MM.1S (cell line): ENCODE results near the gene NQO1.

Experiments used
- DNase-seq: peaks from one replicate; pipeline ENCODE4 v3.0.0-alpha.2; 2015
- H2AFZ ChIP-seq: fragments of 300-600 bp; sonication (generic); 2 replicates; pipeline ENCODE4 v1.6.0; 2016; ENCODE audit warnings: antibody characterized with exemption, low read length
- H3F3A ChIP-seq: fragments of 300-600 bp; sonication (generic); 2 replicates; pipeline ENCODE4 v1.6.1; 2016; ENCODE audit warnings: mild to moderate bottlenecking, antibody characterized with exemption, low read length, moderate library complexity, mixed read lengths; ENCODE audit not compliant: insufficient read depth
- H3K27ac ChIP-seq: fragments of 300-600 bp; sonication (generic); 2 replicates; pipeline ENCODE4 v1.5.1; 2016; ENCODE audit warnings: mild to moderate bottlenecking, low read length
- H3K27me3 ChIP-seq: fragments of 300-600 bp; sonication (generic); replicated peaks from 2 replicates; pipeline ENCODE4 v1.6.0; 2016; ENCODE audit warnings: low read length; ENCODE audit not compliant: insufficient read depth
- H3K36me3 ChIP-seq: fragments of 300-600 bp; sonication (generic); replicated peaks from 2 replicates; pipeline ENCODE4 v1.6.1; 2016; ENCODE audit warnings: mild to moderate bottlenecking, low read length, mixed read lengths; ENCODE audit not compliant: insufficient read depth
- H3K4me1 ChIP-seq: fragments of 300-600 bp; sonication (generic); 2 replicates; pipeline ENCODE4 v1.6.1; 2016; ENCODE audit warnings: low read length, mixed read lengths
- H3K4me2 ChIP-seq: fragments of 300-600 bp; sonication (generic); 2 replicates; pipeline ENCODE4 v1.6.0; 2016; ENCODE audit warnings: low read depth, low read length
- H3K4me3 ChIP-seq: fragments of 300-600 bp; sonication (generic); 2 replicates; pipeline ENCODE4 v1.5.1; 2016; ENCODE audit warnings: low read length, mixed read lengths
- H3K79me2 ChIP-seq: fragments of 300-600 bp; sonication (generic); 2 replicates; pipeline ENCODE4 v1.6.1; 2016; ENCODE audit warnings: mixed run types, low read length, mixed read lengths
- H3K9ac ChIP-seq: fragments of 300-600 bp; sonication (generic); 2 replicates; pipeline ENCODE4 v1.6.1; 2016; ENCODE audit warnings: low read length, mixed read lengths
- H3K9me2 ChIP-seq: fragments of 300-600 bp; sonication (generic); replicated peaks from 2 replicates; pipeline ENCODE4 v1.6.1; 2016; ENCODE audit warnings: mild to moderate bottlenecking, low read length, mixed read lengths; ENCODE audit not compliant: insufficient read depth
- H3K9me3 ChIP-seq: fragments of 300-600 bp; sonication (generic); replicated peaks from 2 replicates; pipeline ENCODE4 v1.6.1; 2016; ENCODE audit warnings: mild to moderate bottlenecking, low read length, mixed read lengths; ENCODE audit not compliant: insufficient read depth
- H4K20me1 ChIP-seq: fragments of 300-600 bp; sonication (generic); 2 replicates; pipeline ENCODE4 v1.6.1; 2016; ENCODE audit warnings: mild to moderate bottlenecking, low read length, moderate library complexity, mixed read lengths; ENCODE audit not compliant: insufficient read depth
- CTCF ChIP-seq: fragments of 300-600 bp; sonication (generic); IDR thresholded peaks from 2 replicates; pipeline ENCODE4 v1.5.1; 2016; ENCODE audit warnings: antibody characterized with exemption, low read length, mixed read lengths
- EZH2 ChIP-seq: fragments of 300-600 bp; sonication (generic); optimal IDR thresholded peaks from 2 replicates; pipeline ENCODE3; 2017; ENCODE audit warnings: low read depth, mild to moderate bottlenecking, antibody characterized with exemption, low read length, mixed read lengths
- EZH2phosphoT487 ChIP-seq: fragments of 300-600 bp; sonication (generic); IDR thresholded peaks from 2 replicates; pipeline ENCODE4 v1.6.1; 2018; ENCODE audit warnings: antibody characterized with exemption, low read length

The NQO1 gene

GRCh38 chr16:69698404-69698803 is 28.0 kb downstream of the NQO1 start:
- H2AFZ ChIP-seq = no peak overlapping the region
- H4K20me1 ChIP-seq = no peaks in the 10 kb centered on the region
- no peak for DNase-seq
- H3K27me3 ChIP-seq = no peaks in the 10 kb centered on the region
- no peak overlapping the region for H3K4me2 ChIP-seq
- H3K9me3 ChIP-seq = no peaks in the 10 kb centered on the region
- no peak overlapping the region for H3K27ac ChIP-seq
- H3K79me2 ChIP-seq = no peaks in the 10 kb centered on the region
- H3K36me3 ChIP-seq = no peaks in the 10 kb centered on the region
- H3K9ac ChIP-seq = no peak overlapping the region
- H3K9me2 ChIP-seq = no peaks in the 10 kb centered on the region
- H3F3A ChIP-seq = 0 out of 2 replicates have a peak, but pooled peaks cover 3% of the 10 kb centered on the region
- H3K4me1 ChIP-seq = peaks cover under 1% of the 10 kb centered on the region; the same call in 1 of the 2 replicates
- TF ChIP-seq EZH2phosphoT487 = no peak
- no peak for TF ChIP-seq CTCF
- no peak for TF ChIP-seq EZH2
- no peak overlapping the region for H3K4me3 ChIP-seq

GRCh38 chr16:69693916-69694315 is 32.4 kb downstream of the NQO1 start:
- TF ChIP-seq EZH2 (no peak), EZH2phosphoT487 (no peak), CTCF (no peak)
- no peak for DNase-seq
- no peaks in the 10 kb centered on the region for H3K36me3 ChIP-seq
- H2AFZ ChIP-seq = no peak overlapping the region
- no peaks in the 10 kb centered on the region for H3K79me2 ChIP-seq
- H3K27ac ChIP-seq = no peak overlapping the region
- peaks cover 35% of the 10 kb centered on the region for H3K4me1 ChIP-seq
- H3K9ac ChIP-seq = no peak overlapping the region
- H3K27me3 ChIP-seq = no peaks in the 10 kb centered on the region
- H3K4me2 ChIP-seq = no peak overlapping the region
- H4K20me1 ChIP-seq = no peaks in the 10 kb centered on the region
- no peaks in the 10 kb centered on the region for H3K9me3 ChIP-seq
- H3F3A ChIP-seq = peaks cover 30% of the 10 kb centered on the region
- H3K4me3 ChIP-seq = no peak overlapping the region
- no peaks in the 10 kb centered on the region for H3K9me2 ChIP-seq

GRCh38 chr16:69691980-69692911 is 34.1 kb downstream of the NQO1 start:
- no peaks in the 10 kb centered on the region for H3K79me2 ChIP-seq
- H3K9ac ChIP-seq = peak overlapping the region; percentile 51
- H4K20me1 ChIP-seq = no peaks in the 10 kb centered on the region
- H2AFZ ChIP-seq = 0 out of 2 replicates have a peak overlapping the region, but pooled peaks have one; percentile 18
- no peak for TF ChIP-seq EZH2phosphoT487
- no peak for TF ChIP-seq EZH2
- TF ChIP-seq CTCF = no peak
- peak overlapping the region; percentile 41 for H3K4me3 ChIP-seq
- no peaks in the 10 kb centered on the region for H3K36me3 ChIP-seq
- H3F3A ChIP-seq = peaks cover 30% of the 10 kb centered on the region
- no peaks in the 10 kb centered on the region for H3K9me2 ChIP-seq
- peak overlapping the region; percentile 76 for H3K4me2 ChIP-seq
- H3K27ac ChIP-seq = peak overlapping the region; percentile 91
- H3K4me1 ChIP-seq = peaks cover 35% of the 10 kb centered on the region
- no peaks in the 10 kb centered on the region for H3K9me3 ChIP-seq
- H3K27me3 ChIP-seq = no peaks in the 10 kb centered on the region
- DNase-seq = peak; percentile 77
